K562 (cell line): ENCODE results near the gene ANKRD10. TPM values are rescaled to one million over a fixed set of nuclear protein-coding genes. Genes with fewer than 3 reads are reported as not detected.

Source experiments
- ATAC-seq: fragments of 200-7000 bp; cut with Tn5 transposase; 3 replicates; pipeline ENCODE4 v1.9.1; 2020; ENCODE audit warnings: moderate library complexity
- BruUV-seq: library from RNA; stranded (reverse); fragments of 400-500 nt; replicated peaks from 2 replicates; lab custom pipeline; 2021; lab: Mats Ljungman, UMichigan
- CTCF ChIA-PET: fragments of 300-600 bp; formaldehyde crosslinking; extraction: SDS; loops from one replicate; lab custom pipeline; 2021; ENCODE audit warnings: low intra/inter-chr PET ratio; lab: Yijun Ruan, JAX
- POLR2A ChIA-PET: fragments of 300-600, 350-650 bp; sonication (Branson Sonifier 250); formaldehyde crosslinking; extraction: SDS; loops from one replicate; lab custom pipeline; 2021; ENCODE audit warnings: antibody characterized with exemption, inconsistent platforms; lab: Yijun Ruan, JAX
- DNase-seq, 4 experiments: peaks; one replicate each; pipeline versions ENCODE4 v3.0.0 to v3.0.0-alpha.2; 2011 to 2018; ENCODE audit warnings: low spot score in 3 of 4, mixed read lengths in 3 of 4; ENCODE audit errors: extremely low read depth in 1 of 4
- FAIRE-seq: peaks from 2 replicates; lab custom pipeline; 2011; peaks lifted over from hg19 to GRCh38; lab: Jason Lieb, UNC
- H2AFZ ChIP-seq: 2 replicates; pipeline ENCODE4 v1.6.0; 2011; ENCODE audit warnings: low read depth, low read length, control low read depth, inconsistent platforms
- H3K27ac ChIP-seq: fragments of 200-600 bp; 3 replicates; pipeline ENCODE4 v1.8.0; 2011; ENCODE audit warnings: low read depth, mild to moderate bottlenecking, control low read depth, inconsistent platforms, low read length, moderate library complexity, mixed read lengths; ENCODE audit errors: extremely low read depth
- H3K27me3 ChIP-seq, 2 experiments: fragments of 300-600 bp in 1 of 2; 2 replicates in 1 of 2; 3 replicates in 1 of 2; pipeline versions ENCODE4 v1.6.0 to v1.8.0; 2011; ENCODE audit warnings: inconsistent platforms in 2 of 2, low read length in 2 of 2, mild to moderate bottlenecking in 1 of 2, mixed read lengths in 1 of 2, moderate library complexity in 1 of 2; ENCODE audit not compliant: control insufficient read depth in 2 of 2, insufficient read depth in 2 of 2
- H3K36me3 ChIP-seq: fragments of 300-600 bp; 3 replicates; pipeline ENCODE4 v1.8.0; 2011; ENCODE audit warnings: mild to moderate bottlenecking, low read length, inconsistent platforms; ENCODE audit not compliant: control insufficient read depth, insufficient read depth
- H3K4me1 ChIP-seq, 2 experiments: fragments of 200-600 bp in 1 of 2; replicated peaks in 1 of 2; 2 replicates in 1 of 2; 3 replicates in 1 of 2; pipeline versions ENCODE4 v1.5.1 to v1.8.0; 2011; ENCODE audit warnings: inconsistent platforms in 2 of 2, low read length in 2 of 2, mild to moderate bottlenecking in 1 of 2, mixed read lengths in 1 of 2, moderate library complexity in 1 of 2; ENCODE audit not compliant: control insufficient read depth in 2 of 2, insufficient read depth in 2 of 2
- H3K4me2 ChIP-seq: 2 replicates; pipeline ENCODE4 v1.6.1; 2011; ENCODE audit warnings: low read length, control low read depth, inconsistent platforms, mixed read lengths; ENCODE audit not compliant: insufficient read depth
- H3K4me3 ChIP-seq: fragments of 200-600 bp; sonication (generic), shearing (Covaris generic); 2 replicates; pipeline ENCODE4 v1.5.1; 2016; ENCODE audit warnings: control low read depth, inconsistent platforms
- H3K79me2 ChIP-seq: fragments of 200-600 bp; 3 replicates; pipeline ENCODE4 v1.8.0; 2011; ENCODE audit warnings: low read length, inconsistent platforms; ENCODE audit not compliant: control insufficient read depth, insufficient read depth
- H3K9ac ChIP-seq, 2 experiments: 2 replicates each; pipeline versions ENCODE4 v1.6.0 to v1.6.1; 2011; ENCODE audit warnings: low read depth in 2 of 2, low read length in 2 of 2, control low read depth in 1 of 2, inconsistent platforms in 1 of 2, mild to moderate bottlenecking in 1 of 2, mixed read lengths in 1 of 2; ENCODE audit not compliant: insufficient read depth in 1 of 2
- H3K9me1 ChIP-seq: one replicate; pipeline ENCODE4 v1.6.0; 2011; ENCODE audit warnings: inconsistent platforms, mild to moderate bottlenecking, low read length, moderate library complexity; ENCODE audit not compliant: control insufficient read depth, insufficient read depth
- H3K9me3 ChIP-seq: replicated peaks from 2 replicates; pipeline ENCODE4 v1.5.1; 2011; ENCODE audit warnings: low read depth, low read length, inconsistent platforms; ENCODE audit not compliant: control insufficient read depth, insufficient read depth
- H4K20me1 ChIP-seq: replicated peaks from 2 replicates; pipeline ENCODE4 v1.6.1; 2011; ENCODE audit warnings: low read length, inconsistent platforms, mixed read lengths; ENCODE audit not compliant: control insufficient read depth, insufficient read depth
- GMEB1 ChIP-seq: fragments of 250-450 bp; sonication (Bioruptor Pico); IDR thresholded peaks from 2 replicates; pipeline ENCODE4 v1.4.0; 2020; ENCODE audit warnings: mild to moderate bottlenecking
- NFE2 ChIP-seq: IDR thresholded peaks from 2 replicates; pipeline ENCODE4 v1.6.1; 2014; ENCODE audit warnings: antibody characterized with exemption, low read depth
- WGBS: fragments of 100-300 bp; shearing (Covaris generic); methylation state at CpG from one replicate; pipeline ENCODE4 v1.1.6; 2016; ENCODE audit warnings: low coverage, mixed read lengths; ENCODE audit not compliant: insufficient coverage; ENCODE audit errors: missing lambda C conversion rate; 5-methylcytosine and 5-hydroxymethylcytosine counted together
- in situ Hi-C: fragments of 300-500 bp; cut with MboI; formaldehyde crosslinking; loops from 4 replicates; pipeline ENCODE4 v1.15.0; 2018; ENCODE audit warnings: inconsistent platforms, mixed read lengths
- intact Hi-C: fragments of 100-400 bp; cut with micrococcal nuclease; formaldehyde crosslinking; loops from 2 replicates; pipeline ENCODE4 v1.14.2; 2022
- polyA plus RNA-seq, 8 experiments: library from polyadenylated mRNA; depleted of rRNA in 4 of 8; stranded (reverse) in 5 of 8; unstranded in 3 of 8; fragments of >200 nt; fragmentation: Nextera tagmentation in 2 of 8; fragmentation: Illumina TruSeq in 1 of 8; extraction: Ambion mirVana in 2 of 8; extraction: Trizol in 1 of 8; gene quantifications; 2 replicates each; pipeline versions ENCODE4 v1.2.1 to v1.2.3, GENCODE V29; 2011 to 2014; ENCODE audit warnings: inconsistent platforms in 1 of 8, missing spikeins in 1 of 8
- total RNA-seq, 7 experiments: library from RNA; depleted of rRNA in 6 of 7; stranded (reverse); fragments of >200 nt in 6 of 7; fragmentation: Illumina TruSeq in 2 of 7; extraction: Trizol in 2 of 7; gene quantifications; 2 replicates each; pipeline versions ENCODE4 v1.2.1 to v1.2.3, GENCODE V29; 2011 to 2021; ENCODE audit warnings: low replicate concordance in 1 of 7

Gene ANKRD10
- total and polyA plus RNA-seq, 9 of the 15 experiments (the other 6 are each of a cell fraction or from before 2014, with no cell fraction given): 21.7 to 183 (median 45.0) TPM

DNA sequence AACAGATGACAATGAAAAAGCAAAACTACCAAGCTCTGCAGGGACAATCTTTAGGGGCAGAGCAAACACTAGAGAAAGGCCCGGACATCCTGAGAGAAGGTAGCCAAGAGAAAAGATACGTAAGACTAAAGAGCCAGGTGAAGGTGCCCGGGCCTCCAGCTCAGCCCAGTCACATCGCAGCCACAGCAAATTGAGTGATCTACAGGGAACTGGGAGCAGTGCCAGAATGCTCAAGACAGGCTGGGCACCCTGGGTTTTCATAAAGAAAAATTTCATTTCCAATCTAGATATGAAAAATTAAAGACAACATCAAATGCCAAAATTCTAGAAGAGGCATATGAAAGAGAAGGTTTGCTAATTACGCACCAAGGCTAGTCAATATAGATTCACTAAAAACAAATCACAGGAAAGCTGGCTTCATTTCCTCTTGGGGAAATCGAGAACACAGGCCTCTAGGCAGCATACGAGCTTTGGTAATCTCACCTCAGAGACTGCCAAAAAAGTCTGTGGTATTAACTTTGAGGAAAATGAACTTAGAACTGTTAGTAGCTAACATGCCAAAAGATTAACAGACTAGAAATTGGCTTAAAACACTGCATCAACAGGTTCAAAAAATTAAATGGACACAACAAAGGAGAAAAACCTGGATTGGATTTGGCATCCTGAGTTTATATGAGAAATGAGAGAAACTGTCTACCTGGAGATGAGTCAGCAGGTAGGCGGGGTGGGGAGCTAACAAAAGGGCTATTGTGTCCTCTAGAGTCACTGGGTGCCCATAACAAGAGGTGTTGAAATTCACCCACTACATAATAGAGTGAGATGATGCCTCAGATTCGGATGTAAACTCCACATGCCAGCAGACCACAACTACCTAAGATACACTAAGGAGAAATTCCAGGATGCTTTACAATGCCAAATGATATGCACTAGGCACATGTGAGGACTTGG lies 6.6 kb downstream of the ANKRD10 start:
- FAIRE-seq: no peak
- H3K9ac ChIP-seq: no peak overlapping the region
- H3K4me1 ChIP-seq: peaks cover 0 to 16% of the 10 kb centered on the region in 2 experiments; a peak in 3 of 5 replicates
- BruUV-seq: no TSS peak
- H2AFZ ChIP-seq: no peak overlapping the region
- CTCF ChIA-PET: no interaction called here
- 88% methylated on average over 9 of the region's 9 CpGs for WGBS
- no peaks in the 10 kb centered on the region for H3K27me3 ChIP-seq
- in situ Hi-C loops (no loop called here), intact Hi-C loops (no loop called here)
- peaks cover 29% of the 10 kb centered on the region for H4K20me1 ChIP-seq
- no peak overlapping the region for H3K27ac ChIP-seq
- TF ChIP-seq NFE2: peak; percentile 38; the same call in 1 of the 2 replicates
- TF ChIP-seq GMEB1: no peak
- POLR2A ChIA-PET: interaction anchor here (0.7 to 1.4 kb wide), 2 partner anchors 13 to 23 kb away, joined by 3 to 5 read pairs; no protein-coding TSS in a partner anchor
- H3K4me3 ChIP-seq: no peak overlapping the region
- H3K79me2 ChIP-seq: peaks cover 93% of the 10 kb centered on the region
- H3K9me1 ChIP-seq: no peaks in the 10 kb centered on the region
- no peak overlapping the region for H3K4me2 ChIP-seq
- DNase-seq: no peak
- H3K36me3 ChIP-seq: peaks cover 83% of the 10 kb centered on the region
- no peak for ATAC-seq
- H3K9me3 ChIP-seq: no peaks in the 10 kb centered on the region
